ENCODE measurements around the gene DSC1.

Gene DSC1

DNA sequence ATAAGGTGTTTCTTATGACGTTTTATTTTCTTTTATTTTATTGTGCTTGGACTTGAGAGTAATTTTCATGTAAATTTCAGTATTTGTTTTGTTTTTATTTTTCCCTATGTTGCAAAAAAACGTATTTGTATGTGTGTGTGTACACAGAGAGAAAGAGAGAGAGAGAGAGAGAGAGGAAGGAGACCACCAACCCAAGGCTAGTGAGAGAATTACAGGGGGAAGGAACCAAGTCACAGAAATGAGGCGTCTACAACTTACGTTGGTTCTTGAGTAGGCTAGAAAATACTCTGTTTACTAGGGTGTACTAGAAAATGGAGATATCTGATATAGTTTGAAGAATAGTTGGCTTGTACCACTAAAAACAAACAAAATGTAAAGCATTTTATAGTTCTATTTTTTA, 7.7 kb upstream of the DSC1 start:
- Histone ChIP-seq H3K27me3 (ENCODE audit: control insufficient read depth in 1 of 2, insufficient read depth in 2 of 2, low read length in 2 of 2) (no peaks in the 10 kb centered on the region), H3K36me3 (ENCODE audit: insufficient read depth, low read length) (no peaks in the 10 kb centered on the region), H3K27ac (ENCODE audit: low read depth, low read length) (no peak overlapping the region), H3K9ac (ENCODE audit: low read length) (no peak overlapping the region), H3K4me3 (ENCODE audit: low read depth in 1 of 2, low read length in 2 of 2) (no peak overlapping the region), H3K9me3 (ENCODE audit: low read length) (no peaks in the 10 kb centered on the region), H3K4me1 (ENCODE audit: insufficient read depth, low read length) (no peaks in the 10 kb centered on the region)

DNA sequence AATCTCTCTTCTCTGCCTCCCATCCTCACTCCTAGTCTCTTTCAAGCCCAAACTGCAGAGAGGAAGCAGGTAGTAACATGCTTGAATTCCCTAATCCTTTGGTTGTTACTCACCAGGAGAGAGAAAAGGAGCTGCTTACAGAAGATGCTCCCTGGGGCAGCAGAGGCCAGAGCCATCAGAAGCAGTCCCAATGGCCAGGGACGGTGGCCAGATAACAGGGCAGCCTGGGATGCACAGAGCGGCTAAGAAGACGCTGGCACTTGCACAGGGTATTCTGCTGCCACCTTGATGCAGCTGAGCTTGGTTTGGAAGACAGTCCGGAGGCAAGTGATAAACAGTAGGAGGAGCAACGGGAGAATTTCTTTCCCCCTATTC, 250 bp downstream of the DSC1 start:
- Histone ChIP-seq H3K36me3 (ENCODE audit: insufficient read depth, low read length) (no peaks in the 10 kb centered on the region), H3K27me3 (ENCODE audit: control insufficient read depth in 1 of 2, insufficient read depth in 2 of 2, low read length in 2 of 2) (no peaks in the 10 kb centered on the region), H3K9me3 (ENCODE audit: low read length) (no peaks in the 10 kb centered on the region)

DNA sequence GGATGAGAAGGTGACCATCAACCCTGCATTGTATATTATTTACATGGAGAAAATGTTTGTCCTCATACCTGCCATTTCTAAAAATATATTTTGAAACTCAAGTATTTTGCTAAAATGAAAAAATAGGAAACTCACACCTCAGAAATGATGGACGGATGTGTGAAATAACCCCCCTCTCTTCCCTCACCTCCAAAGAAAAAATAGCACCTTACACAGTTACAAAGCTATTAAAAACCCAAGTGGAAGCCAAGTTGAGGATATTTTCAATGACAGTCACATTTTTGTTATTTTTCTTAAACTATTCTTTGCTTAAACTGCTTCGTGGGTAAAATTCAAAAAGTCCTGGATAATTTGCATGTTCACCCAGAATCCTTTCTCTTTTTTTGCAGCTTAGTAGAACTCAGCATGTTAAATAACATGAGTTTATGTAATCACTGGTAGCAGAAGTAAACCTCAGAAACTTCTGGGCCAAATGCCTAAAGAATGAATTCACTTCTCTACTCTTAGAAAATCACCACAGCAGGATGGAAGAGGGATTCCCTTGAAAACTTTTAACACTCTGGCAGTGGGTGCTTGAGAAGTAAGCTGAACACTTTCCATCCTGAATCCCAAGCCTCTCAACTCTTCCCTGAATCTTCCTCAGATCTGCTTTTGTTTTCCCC, 768 bp downstream of the DSC1 start:
- Histone ChIP-seq H3K27me3 (ENCODE audit: control insufficient read depth in 1 of 2, insufficient read depth in 2 of 2, low read length in 2 of 2) (no peaks in the 10 kb centered on the region), H3K4me3 (ENCODE audit: low read depth in 1 of 2, low read length in 2 of 2) (no peak overlapping the region), H3K9ac (ENCODE audit: low read length) (no peak overlapping the region), H3K4me1 (ENCODE audit: insufficient read depth, low read length) (no peaks in the 10 kb centered on the region), H3K27ac (ENCODE audit: low read depth, low read length) (no peak overlapping the region), H3K36me3 (ENCODE audit: insufficient read depth, low read length) (no peaks in the 10 kb centered on the region), H3K9me3 (ENCODE audit: low read length) (no peaks in the 10 kb centered on the region)

More for the DNA sequence above, 250 bp downstream of the DSC1 start:
- Histone ChIP-seq H3K9ac (ENCODE audit: low read length) (no peak overlapping the region), H3K27ac (ENCODE audit: low read depth, low read length) (no peak overlapping the region), H3K4me1 (ENCODE audit: insufficient read depth, low read length) (no peaks in the 10 kb centered on the region), H3K4me3 (ENCODE audit: low read depth in 1 of 2, low read length in 2 of 2) (no peak overlapping the region)

DNA sequence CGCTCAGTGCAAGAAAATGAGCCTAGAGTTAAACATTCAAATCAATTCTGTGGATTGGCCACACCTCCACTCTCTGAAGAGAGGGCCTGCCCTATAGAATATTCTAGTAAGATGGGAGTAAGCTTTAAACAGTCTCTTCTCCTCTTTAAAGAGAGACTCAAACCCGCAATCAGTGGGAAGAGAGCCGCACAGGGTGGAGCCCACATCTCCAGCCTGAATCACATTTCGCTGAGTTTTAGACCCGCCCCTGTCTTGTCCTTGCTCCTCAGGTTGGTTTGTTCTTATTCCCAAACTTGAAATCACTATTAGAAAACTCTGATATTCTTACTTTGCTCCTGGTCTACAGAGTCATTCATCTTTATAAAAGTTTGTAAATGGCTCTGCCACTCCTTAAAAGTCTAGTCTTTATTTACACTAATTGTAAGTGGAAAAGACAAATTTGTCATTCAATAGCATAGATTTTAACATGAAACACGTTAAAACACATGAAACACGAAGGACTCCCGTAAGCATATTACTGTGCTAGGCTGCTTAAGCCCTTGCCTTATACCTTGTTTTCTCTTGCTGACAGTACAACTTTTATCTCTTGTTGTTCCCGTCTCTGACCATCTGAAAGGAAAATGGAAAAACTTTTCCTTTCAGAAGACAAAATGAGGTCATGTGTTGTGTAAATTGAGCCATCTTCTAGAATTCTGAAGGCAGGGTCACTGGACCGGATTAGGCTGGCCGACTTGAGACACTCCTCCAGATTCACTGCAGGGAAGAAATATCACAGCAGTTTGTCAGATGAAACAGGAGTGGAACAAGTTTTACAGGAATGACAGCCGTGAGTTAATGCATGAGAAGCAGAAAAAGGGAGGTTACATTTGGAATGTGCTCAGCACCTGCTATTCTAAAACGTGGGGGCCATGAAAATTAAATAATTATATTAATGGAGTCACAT, 5.6 kb downstream of the DSC1 start:
- Histone ChIP-seq H3K9me3 (ENCODE audit: low read length) (no peaks in the 10 kb centered on the region), H3K9ac (ENCODE audit: low read length) (no peak overlapping the region), H3K36me3 (ENCODE audit: insufficient read depth, low read length) (no peaks in the 10 kb centered on the region), H3K4me1 (ENCODE audit: insufficient read depth, low read length) (no peaks in the 10 kb centered on the region), H3K27ac (ENCODE audit: low read depth, low read length) (no peak overlapping the region), H3K27me3 (ENCODE audit: control insufficient read depth in 1 of 2, insufficient read depth in 2 of 2, low read length in 2 of 2) (no peaks in the 10 kb centered on the region), H3K4me3 (ENCODE audit: low read depth in 1 of 2, low read length in 2 of 2) (no peak overlapping the region)

DNA sequence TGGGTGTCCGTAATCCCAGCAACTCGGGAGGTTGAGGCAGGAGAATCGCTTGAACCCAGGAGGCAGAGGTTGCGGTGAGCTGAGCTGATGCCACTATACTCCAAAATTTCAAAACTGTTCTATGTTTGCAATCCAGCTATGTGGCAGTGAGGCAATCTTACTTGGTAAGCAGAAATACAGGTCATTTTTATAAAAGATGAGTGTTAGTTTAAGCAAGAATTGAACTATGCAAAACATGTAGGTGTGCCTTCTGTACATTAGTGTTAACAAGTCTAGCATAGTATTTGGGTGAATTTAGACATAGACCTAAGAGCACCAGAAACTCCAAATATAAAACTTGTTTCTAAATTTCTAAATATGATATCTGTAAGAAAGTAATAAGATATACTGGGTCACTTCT, 7.2 kb downstream of the DSC1 start:
- Histone ChIP-seq H3K27me3 (ENCODE audit: control insufficient read depth in 1 of 2, insufficient read depth in 2 of 2, low read length in 2 of 2) (no peaks in the 10 kb centered on the region), H3K9me3 (ENCODE audit: low read length) (no peaks in the 10 kb centered on the region), H3K4me3 (ENCODE audit: low read depth in 1 of 2, low read length in 2 of 2) (no peak overlapping the region), H3K4me1 (ENCODE audit: insufficient read depth, low read length) (no peaks in the 10 kb centered on the region), H3K9ac (ENCODE audit: low read length) (no peak overlapping the region), H3K27ac (ENCODE audit: low read depth, low read length) (no peak overlapping the region), H3K36me3 (ENCODE audit: insufficient read depth, low read length) (no peaks in the 10 kb centered on the region)

DNA sequence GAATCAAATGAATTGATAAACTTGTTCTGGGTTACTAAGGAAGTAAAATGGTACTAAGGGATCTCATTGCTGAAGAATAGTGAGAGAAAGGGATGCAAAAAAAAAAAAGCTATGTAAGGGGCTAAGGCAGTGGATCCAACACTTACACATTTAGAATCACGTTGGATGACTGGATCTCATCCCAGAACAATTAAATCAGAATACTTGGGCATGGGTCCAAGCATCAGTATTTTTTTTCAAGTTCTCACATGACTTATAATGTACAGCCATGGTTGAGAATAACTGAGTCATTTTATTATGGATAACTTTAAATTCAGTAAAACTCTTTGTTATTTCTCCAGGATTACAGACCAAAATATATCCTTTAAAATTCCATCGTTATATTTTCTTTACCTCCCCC, 8.5 kb downstream of the DSC1 start:
- no peak overlapping the region for H3K27ac ChIP-seq (ENCODE audit: low read depth, low read length)
- H3K27me3 ChIP-seq (ENCODE audit: control insufficient read depth in 1 of 2, insufficient read depth in 2 of 2, low read length in 2 of 2): no peaks in the 10 kb centered on the region

DNA sequence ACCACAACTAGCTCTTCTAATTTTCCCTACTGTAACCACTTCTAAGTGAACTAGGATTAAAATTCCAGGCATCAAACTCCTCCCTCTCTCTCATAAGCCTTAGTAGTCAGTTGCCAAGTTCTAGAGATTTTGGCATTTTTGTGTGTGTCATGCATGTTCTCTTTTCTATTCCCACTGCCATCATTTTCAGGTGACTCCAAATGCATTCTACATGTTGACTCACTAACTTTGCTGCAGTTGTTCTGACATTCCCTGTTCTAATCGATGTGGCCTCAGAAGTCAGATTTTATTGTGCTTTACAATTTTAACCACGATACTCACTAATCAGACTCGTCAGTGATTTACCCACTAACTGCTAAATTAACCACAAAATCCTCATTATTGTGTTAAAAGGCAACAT, 13.3 kb downstream of the DSC1 start:
- H3K27ac ChIP-seq (ENCODE audit: low read depth, low read length): no peak overlapping the region
- no peak overlapping the region for H3K9ac ChIP-seq (ENCODE audit: low read length)
- H3K27me3 ChIP-seq (ENCODE audit: control insufficient read depth in 1 of 2, insufficient read depth in 2 of 2, low read length in 2 of 2): no peaks in the 10 kb centered on the region
- H3K36me3 ChIP-seq (ENCODE audit: insufficient read depth, low read length): no peaks in the 10 kb centered on the region
- no peak overlapping the region for H3K4me3 ChIP-seq (ENCODE audit: low read depth in 1 of 2, low read length in 2 of 2)
- no peaks in the 10 kb centered on the region for H3K9me3 ChIP-seq (ENCODE audit: low read length)
- no peaks in the 10 kb centered on the region for H3K4me1 ChIP-seq (ENCODE audit: insufficient read depth, low read length)

More for the DNA sequence above, 8.5 kb downstream of the DSC1 start:
- Histone ChIP-seq H3K9ac (ENCODE audit: low read length) (no peak overlapping the region), H3K4me1 (ENCODE audit: insufficient read depth, low read length) (no peaks in the 10 kb centered on the region), H3K36me3 (ENCODE audit: insufficient read depth, low read length) (no peaks in the 10 kb centered on the region), H3K9me3 (ENCODE audit: low read length) (no peaks in the 10 kb centered on the region), H3K4me3 (ENCODE audit: low read depth in 1 of 2, low read length in 2 of 2) (no peak overlapping the region)

DNA sequence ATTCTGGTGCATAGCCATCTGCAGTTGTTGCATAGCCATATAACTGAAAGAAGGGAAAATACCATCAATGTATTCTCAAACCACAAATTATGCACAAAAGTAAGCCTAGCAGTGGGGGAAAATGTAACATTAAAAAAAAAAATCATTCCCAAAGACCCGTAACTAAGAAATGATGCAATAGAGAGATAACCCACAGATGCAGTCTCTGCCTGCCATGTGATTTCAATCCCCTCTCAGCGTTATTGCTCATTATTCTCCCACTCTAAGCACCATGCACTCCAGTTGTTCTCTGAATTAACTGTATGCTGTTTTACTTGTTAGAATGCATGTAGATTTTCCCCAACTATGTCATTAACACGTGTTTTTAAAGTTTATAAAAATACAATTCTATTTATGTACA, 14.1 kb downstream of the DSC1 start:
- H3K36me3 ChIP-seq (ENCODE audit: insufficient read depth, low read length): no peaks in the 10 kb centered on the region

DNA sequence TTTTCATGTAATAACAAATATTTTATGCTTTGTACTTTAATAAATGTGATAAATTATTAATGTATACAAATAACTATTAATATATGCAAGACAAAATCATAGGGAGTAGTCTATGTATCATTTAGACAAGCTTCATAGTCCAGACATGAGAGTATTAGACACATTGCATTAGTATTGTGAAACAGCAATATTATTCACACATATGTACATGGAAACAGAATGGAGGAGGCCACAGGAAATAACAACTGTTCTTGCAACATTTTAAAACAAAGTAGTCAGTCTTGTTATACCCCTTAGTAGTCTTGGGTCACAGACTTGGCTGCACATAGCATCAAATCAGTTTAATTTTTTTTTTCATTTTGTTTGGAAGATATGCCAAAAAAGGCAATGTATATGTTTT, 15.8 kb downstream of the DSC1 start:
- no peaks in the 10 kb centered on the region for H3K27me3 ChIP-seq (ENCODE audit: control insufficient read depth in 1 of 2, insufficient read depth in 2 of 2, low read length in 2 of 2)
- H3K27ac ChIP-seq (ENCODE audit: low read depth, low read length): no peak overlapping the region
- H3K9ac ChIP-seq (ENCODE audit: low read length): no peak overlapping the region
- no peaks in the 10 kb centered on the region for H3K4me1 ChIP-seq (ENCODE audit: insufficient read depth, low read length)
- no peaks in the 10 kb centered on the region for H3K9me3 ChIP-seq (ENCODE audit: low read length)
- H3K4me3 ChIP-seq (ENCODE audit: low read depth in 1 of 2, low read length in 2 of 2): no peak overlapping the region
- H3K36me3 ChIP-seq (ENCODE audit: insufficient read depth, low read length): no peaks in the 10 kb centered on the region

More for the DNA sequence above, 14.1 kb downstream of the DSC1 start:
- Histone ChIP-seq H3K9ac (ENCODE audit: low read length) (no peak overlapping the region), H3K27me3 (ENCODE audit: control insufficient read depth in 1 of 2, insufficient read depth in 2 of 2, low read length in 2 of 2) (no peaks in the 10 kb centered on the region), H3K4me3 (ENCODE audit: low read depth in 1 of 2, low read length in 2 of 2) (no peak overlapping the region), H3K27ac (ENCODE audit: low read depth, low read length) (no peak overlapping the region), H3K4me1 (ENCODE audit: insufficient read depth, low read length) (no peaks in the 10 kb centered on the region), H3K9me3 (ENCODE audit: low read length) (no peaks in the 10 kb centered on the region)

DNA sequence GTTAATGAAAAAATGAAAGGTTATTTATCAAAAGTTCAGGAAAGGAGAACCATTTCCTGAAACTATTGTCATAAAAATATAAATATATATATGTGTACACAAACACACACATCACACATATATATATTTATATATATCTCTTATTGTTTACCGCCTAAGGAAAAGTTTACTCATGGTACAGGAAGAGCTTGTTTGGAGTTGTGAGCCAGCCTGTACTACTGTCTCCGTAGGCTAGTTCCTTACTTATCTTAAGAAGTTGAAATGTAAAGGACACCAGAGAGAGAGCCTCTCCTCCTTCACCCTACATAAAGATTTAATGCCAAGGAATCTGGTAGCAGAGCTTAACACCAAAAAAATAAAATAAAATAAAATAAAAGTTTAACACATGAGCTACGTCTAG, 19.6 kb downstream of the DSC1 start:
- no peaks in the 10 kb centered on the region for H3K27me3 ChIP-seq (ENCODE audit: control insufficient read depth in 1 of 2, insufficient read depth in 2 of 2, low read length in 2 of 2)
- no peaks in the 10 kb centered on the region for H3K4me1 ChIP-seq (ENCODE audit: insufficient read depth, low read length)
- no peaks in the 10 kb centered on the region for H3K36me3 ChIP-seq (ENCODE audit: insufficient read depth, low read length)
- H3K27ac ChIP-seq (ENCODE audit: low read depth, low read length): no peak overlapping the region
- H3K9ac ChIP-seq (ENCODE audit: low read length): no peak overlapping the region
- no peaks in the 10 kb centered on the region for H3K9me3 ChIP-seq (ENCODE audit: low read length)
- no peak overlapping the region for H3K4me3 ChIP-seq (ENCODE audit: low read depth in 1 of 2, low read length in 2 of 2)

DNA sequence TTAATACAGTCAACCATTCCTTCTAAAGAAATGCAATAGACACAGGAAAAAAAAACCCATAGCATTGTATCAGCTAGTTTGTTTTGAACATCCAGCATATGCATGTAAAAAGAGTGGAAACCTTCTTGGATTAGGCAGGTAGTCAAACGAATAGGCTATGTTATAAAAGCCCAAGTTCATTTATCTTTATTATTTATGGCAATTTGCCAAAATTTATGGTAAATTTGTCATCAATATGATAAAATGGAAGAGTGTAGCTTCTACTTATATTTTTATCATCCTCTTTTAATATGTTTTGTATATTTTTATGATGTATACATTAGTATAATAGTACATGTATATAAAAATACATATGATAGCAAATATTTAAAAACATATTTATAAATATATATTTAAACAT, 23.9 kb downstream of the DSC1 start:
- H3K4me1 ChIP-seq (ENCODE audit: insufficient read depth, low read length): no peaks in the 10 kb centered on the region

More for the DNA sequence above, 23.9 kb downstream of the DSC1 start:
- Histone ChIP-seq H3K27me3 (ENCODE audit: control insufficient read depth in 1 of 2, insufficient read depth in 2 of 2, low read length in 2 of 2) (no peaks in the 10 kb centered on the region), H3K9ac (ENCODE audit: low read length) (no peak overlapping the region), H3K9me3 (ENCODE audit: low read length) (no peaks in the 10 kb centered on the region), H3K4me3 (ENCODE audit: low read depth in 1 of 2, low read length in 2 of 2) (no peak overlapping the region), H3K27ac (ENCODE audit: low read depth, low read length) (no peak overlapping the region), H3K36me3 (ENCODE audit: insufficient read depth, low read length) (no peaks in the 10 kb centered on the region)
